Measurements from ENCODE around the gene GLDN.

Gene GLDN

DNA sequence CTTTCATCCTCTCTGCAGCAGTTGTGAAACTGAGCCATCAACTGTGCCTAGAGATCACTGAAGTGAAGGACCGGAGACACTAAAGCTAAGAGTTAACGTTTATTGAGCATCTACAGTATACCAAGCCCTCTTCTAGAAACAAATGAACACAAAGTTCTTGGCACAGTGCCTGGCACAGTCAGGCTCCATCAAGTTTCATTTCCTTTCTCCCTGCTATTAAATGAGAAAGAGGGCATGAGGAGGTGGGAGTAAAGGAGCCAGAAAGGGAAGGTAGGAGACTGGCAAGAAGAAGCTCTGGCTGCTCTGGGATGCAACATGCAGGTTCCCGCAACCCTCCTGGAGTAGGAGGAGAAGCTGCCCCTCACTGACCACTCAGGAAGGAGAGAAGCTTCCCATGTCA lies 33.6 kb upstream of the GLDN start:
- H3K27ac ChIP-seq = no peak overlapping the region
- TF ChIP-seq ZFX (IDR thresholded peaks at IDR 0.05) (no peak), CTCF (conservative IDR thresholded peaks at IDR 0.05) (no peak)

GRCh38 chr15:51310064-51310463 lies 31.4 kb upstream of the GLDN start:
- no peak overlapping the region for H3K27ac ChIP-seq
- no peak for TF ChIP-seq CTCF (conservative IDR thresholded peaks at IDR 0.05)
- no peak for TF ChIP-seq ZFX (IDR thresholded peaks at IDR 0.05)

- no peak overlapping the region; the same call in 1 of the 2 replicates for H3K27ac ChIP-seq
- TF ChIP-seq CTCF (conservative IDR thresholded peaks at IDR 0.05) (no peak), ZFX (IDR thresholded peaks at IDR 0.05) (no peak)
Measured at GRCh38 chr15:51311510-51311909, 29.9 kb upstream of the GLDN start.

DNA sequence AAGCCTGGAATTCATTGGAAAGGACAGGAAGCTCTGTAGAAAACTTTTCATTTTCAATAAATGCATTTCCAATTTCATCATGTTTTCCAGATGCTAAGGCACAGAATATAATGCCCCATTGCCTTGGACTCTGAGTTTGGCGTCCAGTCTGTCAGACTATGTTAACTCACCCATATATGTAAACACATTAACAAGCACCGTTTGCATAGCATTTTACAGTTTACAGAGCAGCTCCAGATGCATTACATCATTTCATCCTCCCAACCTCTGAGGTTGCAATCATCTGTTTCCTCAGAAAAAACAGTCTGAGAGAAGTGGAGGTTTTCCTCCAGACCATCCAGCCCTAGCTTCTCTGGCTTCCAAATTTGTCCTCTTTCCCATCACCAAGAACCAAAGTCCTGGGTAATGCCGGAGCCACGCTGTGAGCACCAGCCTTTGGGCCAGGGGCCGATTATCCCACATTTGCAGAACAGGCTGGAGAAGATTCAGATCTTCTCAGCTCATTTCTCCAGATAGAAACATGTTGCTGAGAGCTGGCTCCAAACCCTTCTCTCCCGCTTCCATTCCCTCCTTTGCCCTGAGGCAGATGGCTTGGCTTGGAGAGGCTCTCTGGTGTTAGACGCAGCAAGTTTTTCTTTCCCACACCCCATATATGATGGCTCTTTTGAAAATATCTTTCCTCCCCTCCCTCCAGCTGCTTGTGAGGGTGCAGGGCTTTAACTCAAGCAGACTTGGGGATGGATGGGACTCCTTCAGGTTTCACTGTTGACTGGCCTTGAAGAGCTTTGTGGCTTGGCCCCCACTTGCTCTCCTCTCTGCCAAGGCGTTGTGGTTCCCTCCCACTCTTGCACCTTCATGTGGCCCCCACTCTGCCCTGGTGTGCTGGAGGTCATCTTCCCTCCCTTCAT lies 29.0 kb upstream of the GLDN start:
- TF ChIP-seq CTCF (conservative IDR thresholded peaks at IDR 0.05) (no peak), ZFX (IDR thresholded peaks at IDR 0.05) (no peak)
- peak overlapping the region; percentile 7 for H3K27ac ChIP-seq

DNA sequence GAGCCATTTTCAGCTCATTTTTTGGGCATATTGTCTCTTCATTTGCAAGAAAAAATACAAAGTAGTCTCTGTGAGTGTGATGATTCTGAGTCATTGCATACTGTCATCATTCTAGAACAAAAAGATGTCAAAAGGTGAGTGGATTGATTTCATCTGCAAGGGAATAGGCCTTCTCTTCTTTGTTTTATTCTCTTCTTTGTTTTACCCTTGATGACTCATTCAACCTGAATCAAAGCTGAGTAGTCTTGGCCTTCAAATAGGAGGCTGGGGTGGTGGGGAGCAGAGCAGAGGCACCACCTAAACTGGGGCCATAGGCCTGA lies 28.4 kb upstream of the GLDN start:
- H3K27ac ChIP-seq = no peak overlapping the region
- TF ChIP-seq ZFX (IDR thresholded peaks at IDR 0.05) (no peak), CTCF (conservative IDR thresholded peaks at IDR 0.05) (no peak)

- TF ChIP-seq CTCF (conservative IDR thresholded peaks at IDR 0.05) = no peak
- TF ChIP-seq ZFX (IDR thresholded peaks at IDR 0.05) = no peak
- no peak overlapping the region for H3K27ac ChIP-seq
Measured at GRCh38 chr15:51313644-51314280, 27.7 kb upstream of the GLDN start.
